Cardiac muscle cell (in vitro differentiated cells and primary cell): ENCODE measurements around the gene ZNF32. TPM values are rescaled to one million over a fixed set of nuclear protein-coding genes. Genes with fewer than 3 reads are reported as not detected.
A peak's percentile ranks its signal among the peaks of the same experiment; 100 is the strongest.
"Not testable (repeated sequence)": the region's sequence is repeated elsewhere in the genome, so short reads cannot be mapped to it uniquely, and the experiment has no call there.

ENCODE experiments used
- DNase-seq, 2 donors: peaks; one replicate each; pipeline versions ENCODE4 v3.0.0 to v3.0.0-alpha.2; 2010 to 2017; ENCODE audit warnings: low read depth in 1 of 2, low spot score in 1 of 2
- H3K27ac ChIP-seq: fragments of 200-600 bp; sonication (generic); 2 replicates; pipeline ENCODE4 v1.5.1; 2016
- H3K27me3 ChIP-seq: fragments of 200-600 bp; sonication (generic); 2 replicates; pipeline ENCODE4 v1.6.0; 2016; ENCODE audit warnings: control low read depth
- H3K36me3 ChIP-seq: fragments of 200-600 bp; sonication (generic); 2 replicates; pipeline ENCODE4 v1.5.1; 2016; ENCODE audit warnings: control low read depth
- H3K4me1 ChIP-seq: fragments of 200-600 bp; sonication (generic); 2 replicates; pipeline ENCODE4 v1.8.1; 2017; ENCODE audit warnings: low read depth, mild to moderate bottlenecking, mixed run types
- H3K4me3 ChIP-seq: fragments of 200-600 bp; sonication (generic); 2 replicates; pipeline ENCODE4 v1.5.1; 2016; ENCODE audit warnings: mild to moderate bottlenecking
- H3K9me3 ChIP-seq: fragments of 200-600 bp; sonication (generic); 2 replicates; pipeline ENCODE4 v1.5.1; 2017; ENCODE audit warnings: low read depth, mild to moderate bottlenecking, control low read depth
- CTCF ChIP-seq: IDR thresholded peaks from 2 replicates; pipeline ENCODE4 v1.5.1; 2012; ENCODE audit warnings: low read depth, mild to moderate bottlenecking, low read length
- polyA plus RNA-seq: library from polyadenylated mRNA; unstranded; fragments of >200 nt; fragmentation: Nextera tagmentation; extraction: Ambion mirVana; gene quantifications from 2 replicates; pipeline ENCODE4 v1.2.1, GENCODE V29; 2016
- total RNA-seq: library from RNA; depleted of rRNA; stranded (reverse); fragments of >200 nt; gene quantifications from 2 replicates; pipeline ENCODE4 v1.2.3, GENCODE V29; 2016

The ZNF32 gene
- total and polyA plus RNA-seq, 2 experiments from 2014 or later = 32.0 to 55.7 TPM

- no peaks in the 10 kb centered on the region for H3K4me1 ChIP-seq
- H3K27ac ChIP-seq = no peak overlapping the region
- H3K27me3 ChIP-seq = no peaks in the 10 kb centered on the region
- no peak for TF ChIP-seq CTCF
- peaks cover 2% of the 10 kb centered on the region for H3K9me3 ChIP-seq
- DNase-seq = peak in 1 of 2 donors; percentile 22
- peaks cover 20% of the 10 kb centered on the region for H3K36me3 ChIP-seq
- no peak overlapping the region for H3K4me3 ChIP-seq
Measured at GRCh38 chr10:43644252-43644651, 4.4 kb downstream of the ZNF32 start.

- Histone ChIP-seq H3K9me3 (peaks cover 2% of the 10 kb centered on the region), H3K4me1 (no peaks in the 10 kb centered on the region), H3K4me3 (no peak overlapping the region), H3K27me3 (no peaks in the 10 kb centered on the region), H3K27ac (no peak overlapping the region), H3K36me3 (peaks cover 20% of the 10 kb centered on the region)
- DNase-seq = no peak
- no peak for TF ChIP-seq CTCF
Measured at GRCh38 chr10:43640603-43641002, 8.1 kb downstream of the ZNF32 start.

GRCh38 chr10:43635816-43636215 is 12.9 kb downstream of the ZNF32 start:
- H3K27me3 ChIP-seq, H3K4me1 ChIP-seq, H3K9me3 ChIP-seq, H3K27ac ChIP-seq, H3K4me3 ChIP-seq, H3K36me3 ChIP-seq, DNase-seq: not testable (repeated sequence)

- no peak for DNase-seq
- Histone ChIP-seq H3K9me3 (no peaks in the 10 kb centered on the region), H3K36me3 (no peaks in the 10 kb centered on the region), H3K4me3 (no peak overlapping the region), H3K27me3 (no peaks in the 10 kb centered on the region), H3K4me1 (no peaks in the 10 kb centered on the region), H3K27ac (no peak overlapping the region)
- TF ChIP-seq CTCF = no peak
Measured at GRCh38 chr10:43628956-43629355, 19.7 kb downstream of the ZNF32 start.

- no peak overlapping the region for H3K4me3 ChIP-seq
- no peak for TF ChIP-seq CTCF
- H3K27me3 ChIP-seq = no peaks in the 10 kb centered on the region
- H3K4me1 ChIP-seq = no peaks in the 10 kb centered on the region
- no peaks in the 10 kb centered on the region for H3K36me3 ChIP-seq
- no peak overlapping the region for H3K27ac ChIP-seq
- DNase-seq = no peak
- no peaks in the 10 kb centered on the region for H3K9me3 ChIP-seq
Measured at GRCh38 chr10:43627942-43628341, 20.7 kb downstream of the ZNF32 start.

GRCh38 chr10:43623351-43623750 is 25.3 kb downstream of the ZNF32 start:
- no peaks in the 10 kb centered on the region for H3K9me3 ChIP-seq
- H3K36me3 ChIP-seq = no peaks in the 10 kb centered on the region
- H3K27ac ChIP-seq = no peak overlapping the region
- no peaks in the 10 kb centered on the region for H3K4me1 ChIP-seq
- no peak for TF ChIP-seq CTCF
- no peak overlapping the region for H3K4me3 ChIP-seq
- H3K27me3 ChIP-seq = no peaks in the 10 kb centered on the region
- peak in 1 of 2 donors; percentile 14 for DNase-seq
